Measurements from ENCODE around the gene KLF3.
A peak's percentile ranks its signal among the peaks of the same experiment; 100 is the strongest.

DNA sequence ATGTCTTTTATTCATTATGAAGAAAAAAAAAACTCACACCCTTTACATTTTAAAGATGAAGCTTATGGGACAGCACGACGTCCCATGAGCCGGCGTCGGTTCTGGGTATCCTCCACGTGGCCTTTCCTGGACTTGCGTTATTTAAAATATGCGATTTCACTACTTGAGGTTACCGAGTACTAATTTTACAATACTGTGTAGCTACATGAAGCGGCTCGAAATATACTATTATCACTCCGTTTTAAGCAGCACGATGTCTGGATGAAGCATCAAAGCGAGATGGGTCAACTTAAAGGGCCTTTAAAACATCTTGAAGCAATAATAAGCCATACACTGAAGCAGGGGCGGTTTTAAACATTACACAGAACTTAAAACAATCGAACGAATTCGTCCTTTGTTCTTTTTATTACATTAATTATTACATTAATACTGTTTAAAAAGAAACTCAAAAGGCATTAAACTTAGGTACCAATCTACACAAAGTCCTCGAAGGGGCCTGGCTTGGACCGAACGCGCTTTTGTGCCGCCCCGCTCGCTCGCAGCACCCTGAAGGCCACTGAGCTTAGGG, 1.4 kb upstream of the KLF3 start:
- TF ChIP-seq, protein P1, sequence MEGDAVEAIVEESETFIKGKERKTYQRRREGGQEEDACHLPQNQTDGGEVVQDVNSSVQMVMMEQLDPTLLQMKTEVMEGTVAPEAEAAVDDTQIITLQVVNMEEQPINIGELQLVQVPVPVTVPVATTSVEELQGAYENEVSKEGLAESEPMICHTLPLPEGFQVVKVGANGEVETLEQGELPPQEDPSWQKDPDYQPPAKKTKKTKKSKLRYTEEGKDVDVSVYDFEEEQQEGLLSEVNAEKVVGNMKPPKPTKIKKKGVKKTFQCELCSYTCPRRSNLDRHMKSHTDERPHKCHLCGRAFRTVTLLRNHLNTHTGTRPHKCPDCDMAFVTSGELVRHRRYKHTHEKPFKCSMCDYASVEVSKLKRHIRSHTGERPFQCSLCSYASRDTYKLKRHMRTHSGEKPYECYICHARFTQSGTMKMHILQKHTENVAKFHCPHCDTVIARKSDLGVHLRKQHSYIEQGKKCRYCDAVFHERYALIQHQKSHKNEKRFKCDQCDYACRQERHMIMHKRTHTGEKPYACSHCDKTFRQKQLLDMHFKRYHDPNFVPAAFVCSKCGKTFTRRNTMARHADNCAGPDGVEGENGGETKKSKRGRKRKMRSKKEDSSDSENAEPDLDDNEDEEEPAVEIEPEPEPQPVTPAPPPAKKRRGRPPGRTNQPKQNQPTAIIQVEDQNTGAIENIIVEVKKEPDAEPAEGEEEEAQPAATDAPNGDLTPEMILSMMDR (IDR thresholded peaks at IDR 0.05): no peak
- TF ChIP-seq POLR2A (IDR thresholded peaks at IDR 0.05) (no peak), POLR2AphosphoS5 (IDR thresholded peaks at IDR 0.05) (peak in 2 of 4 donors; percentile 1 to 14), EP300 (IDR thresholded peaks at IDR 0.05) (no peak)

All from sigmoid colon (tissue), 4 donors.